B cell (primary cell): ENCODE results near the gene CRELD2.

ENCODE experiments used
- EZH2 ChIP-seq: IDR thresholded peaks from 2 replicates; pipeline ENCODE4 v1.6.1; 2012; ENCODE audit warnings: borderline replicate concordance, low read depth, mild to moderate bottlenecking, moderate library complexity, low read length; ENCODE audit not compliant: insufficient read depth, poor library complexity, severe bottlenecking
- TF ChIP-seq, protein P1 (sequence below): fragments of 200-600 bp; IDR thresholded peaks from one replicate; pipeline ENCODE4 v1.8.0; 2022; ENCODE audit warnings: antibody characterized with exemption, mild to moderate bottlenecking

DNA sequence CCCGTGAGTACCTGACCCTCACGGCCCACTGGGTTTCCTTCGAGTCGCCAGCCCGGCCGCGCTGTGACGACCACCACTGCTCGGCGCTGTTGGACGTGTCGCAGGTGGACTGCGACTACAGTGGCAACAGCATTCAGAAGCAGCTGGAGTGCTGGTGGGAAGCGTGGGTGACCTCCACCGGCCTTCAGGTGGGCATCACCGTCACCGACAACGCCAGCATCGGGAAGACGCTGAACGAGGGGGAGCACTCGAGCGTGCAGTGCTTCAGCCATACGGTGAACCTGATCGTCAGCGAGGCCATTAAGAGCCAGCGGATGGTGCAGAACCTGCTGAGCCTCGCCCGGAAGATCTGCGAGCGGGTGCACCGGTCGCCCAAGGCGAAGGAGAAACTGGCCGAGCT, 32.6 kb upstream of the CRELD2 start:
- TF ChIP-seq, protein P1, sequence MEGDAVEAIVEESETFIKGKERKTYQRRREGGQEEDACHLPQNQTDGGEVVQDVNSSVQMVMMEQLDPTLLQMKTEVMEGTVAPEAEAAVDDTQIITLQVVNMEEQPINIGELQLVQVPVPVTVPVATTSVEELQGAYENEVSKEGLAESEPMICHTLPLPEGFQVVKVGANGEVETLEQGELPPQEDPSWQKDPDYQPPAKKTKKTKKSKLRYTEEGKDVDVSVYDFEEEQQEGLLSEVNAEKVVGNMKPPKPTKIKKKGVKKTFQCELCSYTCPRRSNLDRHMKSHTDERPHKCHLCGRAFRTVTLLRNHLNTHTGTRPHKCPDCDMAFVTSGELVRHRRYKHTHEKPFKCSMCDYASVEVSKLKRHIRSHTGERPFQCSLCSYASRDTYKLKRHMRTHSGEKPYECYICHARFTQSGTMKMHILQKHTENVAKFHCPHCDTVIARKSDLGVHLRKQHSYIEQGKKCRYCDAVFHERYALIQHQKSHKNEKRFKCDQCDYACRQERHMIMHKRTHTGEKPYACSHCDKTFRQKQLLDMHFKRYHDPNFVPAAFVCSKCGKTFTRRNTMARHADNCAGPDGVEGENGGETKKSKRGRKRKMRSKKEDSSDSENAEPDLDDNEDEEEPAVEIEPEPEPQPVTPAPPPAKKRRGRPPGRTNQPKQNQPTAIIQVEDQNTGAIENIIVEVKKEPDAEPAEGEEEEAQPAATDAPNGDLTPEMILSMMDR, result no peak
- no peak for TF ChIP-seq EZH2
